ENCODE results near the gene WWC2.

- TF ChIP-seq EZH2 (IDR thresholded peaks at IDR 0.05; ENCODE audit: insufficient read depth, poor library complexity, severe bottlenecking) (no peak), EZH2phosphoT487 (IDR thresholded peaks at IDR 0.05; ENCODE audit: insufficient read depth, low read depth) (no peak)
Observed at GRCh38 chr4:183318656-183319055, 219.6 kb downstream of the WWC2 start.
